ENCODE measurements around the gene HDHD2. TPM values are rescaled to one million over a fixed set of nuclear protein-coding genes. Genes with fewer than 3 reads are reported as not detected.

HDHD2 gene
- total RNA-seq, 1 donor from 2014 or later: 59.8 TPM

GRCh38 chr18:47180765-47181164, 30.5 kb upstream of the HDHD2 start:
- H3K9me3 Mint-ChIP-seq: peaks cover 14% of the 10 kb centered on the region
- H3K27ac Mint-ChIP-seq (ENCODE audit: unreplicated experiment): no peak overlapping the region
- H3K36me3 Mint-ChIP-seq (ENCODE audit: low read depth): peaks cover 6% of the 10 kb centered on the region
- H3K4me1 Mint-ChIP-seq: no peaks in the 10 kb centered on the region
- peaks cover 32% of the 10 kb centered on the region for H3K27me3 Mint-ChIP-seq (ENCODE audit: low read depth)
- TF ChIP-seq CTCF (conservative IDR thresholded peaks at IDR 0.05): no peak
- H3K4me3 Mint-ChIP-seq: no peak overlapping the region
- DNase-seq (ENCODE audit: low read depth, low spot score): no peak

- no peak overlapping the region for H3K4me3 Mint-ChIP-seq
- H3K9me3 Mint-ChIP-seq: peaks cover 6% of the 10 kb centered on the region
- H3K36me3 Mint-ChIP-seq (ENCODE audit: low read depth): no peaks in the 10 kb centered on the region
- no peak for DNase-seq (ENCODE audit: low read depth, low spot score)
- H3K4me1 Mint-ChIP-seq: no peaks in the 10 kb centered on the region
- no peak for TF ChIP-seq CTCF (conservative IDR thresholded peaks at IDR 0.05)
- peaks cover 31% of the 10 kb centered on the region for H3K27me3 Mint-ChIP-seq (ENCODE audit: low read depth)
- H3K27ac Mint-ChIP-seq (ENCODE audit: unreplicated experiment): no peak overlapping the region
Measured at GRCh38 chr18:47179520-47179919, 29.2 kb upstream of the HDHD2 start.

- peak; percentile 92 for DNase-seq (ENCODE audit: low read depth, low spot score)
- Mint-ChIP-seq H3K9me3 (no peaks in the 10 kb centered on the region), H3K4me3 (peak within 1 kb of the TSS; percentile 75), H3K27me3 (ENCODE audit: low read depth) (peaks cover 20% of the 10 kb centered on the region), H3K36me3 (ENCODE audit: low read depth) (no peaks in the 10 kb centered on the region), H3K27ac (ENCODE audit: unreplicated experiment) (peak within 1 kb of the TSS; percentile 94), H3K4me1 (no peaks in the 10 kb centered on the region)
- TF ChIP-seq CTCF (conservative IDR thresholded peaks at IDR 0.05): peak; percentile 28
Measured at GRCh38 chr18:47175898-47176575, 25.7 kb upstream of the HDHD2 start, which contains the start of gene IER3IP1. Gene IER3IP1, minus strand, starts transcription at chr18:47176364. Its CDS starts 87 bp downstream, at chr18:47176277.

- Mint-ChIP-seq H3K36me3 (ENCODE audit: low read depth) (no peaks in the 10 kb centered on the region), H3K4me1 (no peaks in the 10 kb centered on the region), H3K27ac (ENCODE audit: unreplicated experiment) (peak overlapping the region; percentile 94), H3K9me3 (no peaks in the 10 kb centered on the region), H3K4me3 (no peak overlapping the region), H3K27me3 (ENCODE audit: low read depth) (peaks cover 14% of the 10 kb centered on the region)
- TF ChIP-seq CTCF (conservative IDR thresholded peaks at IDR 0.05): no peak
- DNase-seq (ENCODE audit: low read depth, low spot score): peak; percentile 9
Measured at GRCh38 chr18:47175283-47175897, 25.1 kb upstream of the HDHD2 start.

GRCh38 chr18:47174545-47175116, 24.3 kb upstream of the HDHD2 start:
- Mint-ChIP-seq H3K4me3 (no peak overlapping the region), H3K9me3 (no peaks in the 10 kb centered on the region), H3K27ac (ENCODE audit: unreplicated experiment) (no peak overlapping the region), H3K36me3 (ENCODE audit: low read depth) (no peaks in the 10 kb centered on the region), H3K4me1 (no peaks in the 10 kb centered on the region), H3K27me3 (ENCODE audit: low read depth) (peaks cover 13% of the 10 kb centered on the region)
- no peak for TF ChIP-seq CTCF (conservative IDR thresholded peaks at IDR 0.05)
- DNase-seq (ENCODE audit: low read depth, low spot score): no peak

Measured in neural crest cell (in vitro differentiated cells).